DMS 273 treated with DMSO at 0.1 percent for 48 hours (cell line): ENCODE data around the gene NLRP11.
"Not testable (repeated sequence)": the region's sequence is repeated elsewhere in the genome, so short reads cannot be mapped to it uniquely, and the experiment has no call there.

Source experiments
- DNase-seq: peaks from one replicate; lab custom pipeline; 2025; lab: John Stamatoyannopoulos, UW

NLRP11 gene

GRCh38 chr19:55777528-55777927 lies 54.3 kb downstream of the NLRP11 start:
- DNase-seq, result no peak

- DNase-seq, result not testable (repeated sequence)
Measured at GRCh38 chr19:55769632-55770031, 62.2 kb downstream of the NLRP11 start.

GRCh38 chr19:55768818-55769217 lies 63.0 kb downstream of the NLRP11 start, which contains the start of gene RFPL4AL1:
RFPL4AL1 (plus strand) TSS chr19:55769118; CDS start chr19:55771805, 2,687 bp downstream.
- DNase-seq, result not testable (repeated sequence)

- no peak for DNase-seq
Measured at GRCh38 chr19:55766466-55766865, 65.3 kb downstream of the NLRP11 start.

GRCh38 chr19:55758797-55759196 lies 73.0 kb downstream of the NLRP11 start, which contains the start of gene RFPL4A:
RFPL4A (plus strand) TSS chr19:55759097; CDS start chr19:55761801, 2,704 bp downstream.
- not testable (repeated sequence) for DNase-seq

GRCh38 chr19:55756808-55757207 lies 75.0 kb downstream of the NLRP11 start:
- not testable (repeated sequence) for DNase-seq

- no peak for DNase-seq
Measured at GRCh38 chr19:55753401-55753800, 78.4 kb downstream of the NLRP11 start.

- no peak for DNase-seq
Measured at GRCh38 chr19:55750715-55751114, 81.1 kb downstream of the NLRP11 start.

- no peak for DNase-seq
Measured at GRCh38 chr19:55738302-55738701, 93.5 kb downstream of the NLRP11 start, which contains the start of gene NLRP9. NLRP9 (minus strand) TSS chr19:55738402; CDS start chr19:55738374, 28 bp downstream.
